Esophagus squamous epithelium (tissue), 4 donors: ENCODE data around the gene RNF212.

Source experiments
- POLR2A ChIP-seq, 4 donors: fragments of 450-650 bp; IDR thresholded peaks; one replicate each; pipeline ENCODE4 v1.6.1; 2017; ENCODE audit warnings: antibody characterized with exemption in 4 of 4, mild to moderate bottlenecking in 4 of 4, moderate library complexity in 3 of 4
- TF ChIP-seq, protein P1 (sequence below), 6 experiments: fragments of 450-650 bp in 4 of 6; fragments of 200-600 bp in 2 of 6; sonication (generic) in 2 of 6; IDR thresholded peaks; one replicate each; pipeline ENCODE4 v1.5.1; 2016 to 2019; ENCODE audit warnings: antibody characterized with exemption in 6 of 6, mild to moderate bottlenecking in 4 of 6, moderate library complexity in 4 of 6

DNA sequence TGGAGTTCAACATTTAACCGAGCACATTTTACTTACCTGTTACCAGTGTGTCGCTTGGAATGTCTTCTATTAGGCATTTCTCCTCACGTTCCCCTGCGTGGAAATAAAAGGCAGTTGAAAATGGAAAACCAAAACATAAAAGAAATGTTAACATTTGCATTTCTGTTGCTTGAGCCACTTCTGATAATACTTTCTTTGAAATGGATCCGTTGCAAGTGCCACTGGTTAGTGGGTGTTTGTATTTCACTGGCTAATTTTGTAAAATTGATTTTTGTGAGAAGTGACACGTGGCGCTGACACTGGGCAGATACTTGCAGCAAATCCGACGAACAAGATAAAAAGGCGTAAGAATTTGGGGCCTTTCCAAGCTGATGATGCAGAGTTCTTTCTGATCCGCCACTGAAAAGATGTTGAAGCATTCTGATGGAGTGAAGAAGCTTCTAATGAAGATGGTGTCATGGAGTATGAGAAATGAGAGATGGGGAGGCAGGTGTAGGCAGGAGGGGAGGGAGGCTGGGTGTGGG, 40.3 kb upstream of the RNF212 start:
- TF ChIP-seq, protein P1, sequence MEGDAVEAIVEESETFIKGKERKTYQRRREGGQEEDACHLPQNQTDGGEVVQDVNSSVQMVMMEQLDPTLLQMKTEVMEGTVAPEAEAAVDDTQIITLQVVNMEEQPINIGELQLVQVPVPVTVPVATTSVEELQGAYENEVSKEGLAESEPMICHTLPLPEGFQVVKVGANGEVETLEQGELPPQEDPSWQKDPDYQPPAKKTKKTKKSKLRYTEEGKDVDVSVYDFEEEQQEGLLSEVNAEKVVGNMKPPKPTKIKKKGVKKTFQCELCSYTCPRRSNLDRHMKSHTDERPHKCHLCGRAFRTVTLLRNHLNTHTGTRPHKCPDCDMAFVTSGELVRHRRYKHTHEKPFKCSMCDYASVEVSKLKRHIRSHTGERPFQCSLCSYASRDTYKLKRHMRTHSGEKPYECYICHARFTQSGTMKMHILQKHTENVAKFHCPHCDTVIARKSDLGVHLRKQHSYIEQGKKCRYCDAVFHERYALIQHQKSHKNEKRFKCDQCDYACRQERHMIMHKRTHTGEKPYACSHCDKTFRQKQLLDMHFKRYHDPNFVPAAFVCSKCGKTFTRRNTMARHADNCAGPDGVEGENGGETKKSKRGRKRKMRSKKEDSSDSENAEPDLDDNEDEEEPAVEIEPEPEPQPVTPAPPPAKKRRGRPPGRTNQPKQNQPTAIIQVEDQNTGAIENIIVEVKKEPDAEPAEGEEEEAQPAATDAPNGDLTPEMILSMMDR (IDR thresholded peaks at IDR 0.05) = no peak
- TF ChIP-seq POLR2A (IDR thresholded peaks at IDR 0.05) = no peak
